ENCODE results near the gene C13orf42.

- TF ChIP-seq, protein P1, sequence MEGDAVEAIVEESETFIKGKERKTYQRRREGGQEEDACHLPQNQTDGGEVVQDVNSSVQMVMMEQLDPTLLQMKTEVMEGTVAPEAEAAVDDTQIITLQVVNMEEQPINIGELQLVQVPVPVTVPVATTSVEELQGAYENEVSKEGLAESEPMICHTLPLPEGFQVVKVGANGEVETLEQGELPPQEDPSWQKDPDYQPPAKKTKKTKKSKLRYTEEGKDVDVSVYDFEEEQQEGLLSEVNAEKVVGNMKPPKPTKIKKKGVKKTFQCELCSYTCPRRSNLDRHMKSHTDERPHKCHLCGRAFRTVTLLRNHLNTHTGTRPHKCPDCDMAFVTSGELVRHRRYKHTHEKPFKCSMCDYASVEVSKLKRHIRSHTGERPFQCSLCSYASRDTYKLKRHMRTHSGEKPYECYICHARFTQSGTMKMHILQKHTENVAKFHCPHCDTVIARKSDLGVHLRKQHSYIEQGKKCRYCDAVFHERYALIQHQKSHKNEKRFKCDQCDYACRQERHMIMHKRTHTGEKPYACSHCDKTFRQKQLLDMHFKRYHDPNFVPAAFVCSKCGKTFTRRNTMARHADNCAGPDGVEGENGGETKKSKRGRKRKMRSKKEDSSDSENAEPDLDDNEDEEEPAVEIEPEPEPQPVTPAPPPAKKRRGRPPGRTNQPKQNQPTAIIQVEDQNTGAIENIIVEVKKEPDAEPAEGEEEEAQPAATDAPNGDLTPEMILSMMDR (conservative IDR thresholded peaks at IDR 0.05; ENCODE audit: low read length): no peak
- TF ChIP-seq EZH2phosphoT487 (IDR thresholded peaks at IDR 0.05; ENCODE audit: borderline replicate concordance): no peak
These were observed 75.1 kb downstream of the C13orf42 start for GRCh38 chr13:51035978-51036377.
